Endothelial cell of umbilical vein (primary cell): ENCODE data around the gene NLRP5. TPM values are rescaled to one million over a fixed set of nuclear protein-coding genes. Genes with fewer than 3 reads are reported as not detected.

ENCODE experiments used
- BruUV-seq: library from RNA; stranded (reverse); fragments of 400-500 nt; replicated peaks from 2 replicates; lab custom pipeline; 2021; lab: Mats Ljungman, UMichigan
- CTCF ChIA-PET: fragments of 300-600, 350-600 bp; sonication (Branson Sonifier 250); formaldehyde crosslinking; loops from one replicate; lab custom pipeline; 2021; ENCODE audit warnings: antibody characterized with exemption, inconsistent platforms; lab: Charles Lee
- POLR2A ChIA-PET: fragments of 300-600, 350-600 bp; sonication (Branson Sonifier 250); formaldehyde crosslinking; loops from one replicate; lab custom pipeline; 2021; ENCODE audit warnings: antibody characterized with exemption, inconsistent platforms; lab: Charles Lee
- DNase-seq: peaks from one replicate; pipeline ENCODE4 v3.0.0-alpha.2; 2011; ENCODE audit warnings: low read depth, low spot score
- FAIRE-seq: peaks from 2 replicates; lab custom pipeline; 2011; peaks lifted over from hg19 to GRCh38; lab: Jason Lieb, UNC
- H2AFZ ChIP-seq: 2 replicates; pipeline ENCODE4 v1.6.0; 2012; ENCODE audit warnings: low read depth, low read length, control low read depth, inconsistent platforms
- H3K27ac ChIP-seq: 2 replicates; pipeline ENCODE4 v1.5.1; 2011; ENCODE audit warnings: low read depth, mild to moderate bottlenecking, control low read depth, low read length, moderate library complexity; ENCODE audit not compliant: insufficient read depth
- H3K27me3 ChIP-seq, 2 experiments: 2 replicates each; pipeline versions ENCODE4 v1.6.0 to v1.6.1; 2011; ENCODE audit warnings: low read length in 2 of 2, mixed read lengths in 1 of 2; ENCODE audit not compliant: control insufficient read depth in 2 of 2, insufficient read depth in 2 of 2
- H3K36me3 ChIP-seq, 2 experiments: 2 replicates in 1 of 2; 3 replicates in 1 of 2; pipeline ENCODE4 v1.5.1; 2011; ENCODE audit warnings: low read length in 2 of 2, mild to moderate bottlenecking in 1 of 2, moderate library complexity in 1 of 2; ENCODE audit not compliant: control insufficient read depth in 2 of 2, insufficient read depth in 2 of 2; ENCODE audit errors: extremely low read depth in 1 of 2
- H3K4me1 ChIP-seq: 3 replicates; pipeline ENCODE4 v1.5.1; 2011; ENCODE audit warnings: mild to moderate bottlenecking, low read length; ENCODE audit not compliant: control insufficient read depth, insufficient read depth; ENCODE audit errors: extremely low read depth
- H3K4me2 ChIP-seq: 2 replicates; pipeline ENCODE4 v1.6.1; 2011; ENCODE audit warnings: low read length, control low read depth, mixed read lengths; ENCODE audit not compliant: insufficient read depth
- H3K4me3 ChIP-seq, 3 experiments: fragments of 200-600 bp in 1 of 3; sonication (generic), shearing (Covaris generic) in 1 of 3; replicated peaks in 1 of 3; 2 replicates each; pipeline ENCODE4 v1.5.1; 2011 to 2016; ENCODE audit warnings: control low read depth in 3 of 3, low read length in 3 of 3, mild to moderate bottlenecking in 2 of 3, inconsistent platforms in 1 of 3, low read depth in 1 of 3, moderate library complexity in 1 of 3; ENCODE audit not compliant: insufficient read depth in 1 of 3
- H3K79me2 ChIP-seq: 2 replicates; pipeline ENCODE4 v1.6.0; 2012; ENCODE audit warnings: low read length, inconsistent platforms; ENCODE audit not compliant: control insufficient read depth, insufficient read depth
- H3K9ac ChIP-seq: replicated peaks from 2 replicates; pipeline ENCODE3; 2011; ENCODE audit warnings: low read length, control low read depth; ENCODE audit not compliant: insufficient read depth; ENCODE audit errors: extremely low read depth
- H3K9me1 ChIP-seq: replicated peaks from 3 replicates; pipeline ENCODE4 v1.6.0; 2011; ENCODE audit warnings: mild to moderate bottlenecking, low read length; ENCODE audit not compliant: control insufficient read depth, insufficient read depth; ENCODE audit errors: extremely low read depth
- H3K9me3 ChIP-seq: replicated peaks from 2 replicates; pipeline ENCODE4 v1.5.1; 2012; ENCODE audit warnings: low read length, inconsistent platforms; ENCODE audit not compliant: control insufficient read depth, insufficient read depth
- H4K20me1 ChIP-seq: replicated peaks from 2 replicates; pipeline ENCODE3; 2011; ENCODE audit warnings: mild to moderate bottlenecking, low read length; ENCODE audit not compliant: control insufficient read depth, insufficient read depth; ENCODE audit errors: extremely low read depth
- CTCF ChIP-seq, 2 donors: IDR thresholded peaks; 1 replicate in 1 of 2; 2 replicates in 1 of 2; pipeline ENCODE4 v1.5.1; 2011; ENCODE audit warnings: low read length in 2 of 2, mild to moderate bottlenecking in 2 of 2, moderate library complexity in 2 of 2, control low read depth in 1 of 2, inconsistent platforms in 1 of 2, low read depth in 1 of 2; ENCODE audit not compliant: insufficient read depth in 1 of 2; ENCODE audit errors: extremely low read depth in 1 of 2
- EZH2 ChIP-seq: IDR thresholded peaks from 2 replicates; pipeline ENCODE4 v1.6.1; 2012; ENCODE audit warnings: borderline replicate concordance, low read depth, mild to moderate bottlenecking, moderate library complexity, low read length, inconsistent platforms; ENCODE audit not compliant: severe bottlenecking
- FOS ChIP-seq: IDR thresholded peaks from 2 replicates; pipeline ENCODE4 v1.6.1; 2011; ENCODE audit warnings: mild to moderate bottlenecking, low read length, moderate library complexity, borderline replicate concordance; ENCODE audit not compliant: insufficient read depth
- GATA2 ChIP-seq: IDR thresholded peaks from 2 replicates; pipeline ENCODE4 v1.7.0; 2011; ENCODE audit warnings: low read depth, mild to moderate bottlenecking, moderate library complexity, mixed read lengths, low read length; ENCODE audit not compliant: insufficient read length, insufficient read depth
- JUN ChIP-seq: IDR thresholded peaks from 2 replicates; pipeline ENCODE4 v1.6.1; 2011; ENCODE audit warnings: borderline replicate concordance, low read depth; ENCODE audit not compliant: insufficient read length, insufficient read depth
- MAX ChIP-seq: IDR thresholded peaks from 2 replicates; pipeline ENCODE4 v1.6.1; 2011; ENCODE audit not compliant: insufficient read depth, insufficient read length
- MYC ChIP-seq: IDR thresholded peaks from one replicate; pipeline ENCODE4 v1.6.1; 2011; ENCODE audit warnings: mild to moderate bottlenecking, low read depth, low read length
- POLR2A ChIP-seq: IDR thresholded peaks from 2 replicates; pipeline ENCODE4 v1.6.1; 2012; ENCODE audit warnings: low read depth, mild to moderate bottlenecking, control low read depth, low read length
- POLR2AphosphoS5 ChIP-seq: IDR thresholded peaks from 2 replicates; pipeline ENCODE4 v1.6.1; 2012; ENCODE audit warnings: low read depth, mild to moderate bottlenecking, control low read depth, low read length, moderate library complexity; ENCODE audit not compliant: insufficient read depth
- dilution Hi-C: fragments of 300-500 bp; cut with MboI; formaldehyde crosslinking; loops from one replicate; pipeline ENCODE4 v1.15.0; 2019; ENCODE audit warnings: low sequenced_read_pairs; ENCODE audit not compliant: extremely low pct_ligation_motif_present
- intact Hi-C: fragments of 100-400 bp; cut with micrococcal nuclease; formaldehyde crosslinking; loops from one replicate; pipeline ENCODE4 v1.10.0; 2022
- polyA plus RNA-seq, 4 experiments: library from polyadenylated mRNA; depleted of rRNA in 3 of 4; stranded (reverse) in 3 of 4; unstranded in 1 of 4; fragments of >200 nt; gene quantifications; 2 replicates each; pipeline versions ENCODE4 v1.2.1 to v1.2.3, GENCODE V29; 2011 to 2012; ENCODE audit warnings: missing spikeins in 1 of 4
- total RNA-seq: library from RNA; stranded (reverse); gene quantifications from 2 replicates; pipeline ENCODE4 v1.2.3, GENCODE V29; 2021

NLRP5 gene
- total and polyA plus RNA-seq, 2 donors (not counting 3 experiments of a cell fraction or from before 2014, with no cell fraction given), result not detected

GRCh38 chr19:56094449-56094848, 107.9 kb downstream of the NLRP5 start:
- DNase-seq (no peak), FAIRE-seq (no peak)
- H3K9ac ChIP-seq, result no peak overlapping the region
- no TSS peak for BruUV-seq
- H3K9me3 ChIP-seq, result no peaks in the 10 kb centered on the region
- TF ChIP-seq MAX, result no peak
- TF ChIP-seq POLR2AphosphoS5, result no peak
- TF ChIP-seq GATA2, result no peak
- TF ChIP-seq MYC, result no peak
- TF ChIP-seq FOS, result no peak
- no peak for TF ChIP-seq CTCF (IDR thresholded peaks at IDR 0.05; ENCODE audit: extremely low read depth in 1 of 2, insufficient read depth in 1 of 2, low read depth in 1 of 2, low read length in 2 of 2)
- TF ChIP-seq POLR2A, result no peak
- TF ChIP-seq JUN, result no peak
- TF ChIP-seq EZH2, result no peak
- POLR2A ChIA-PET, result no interaction called here
- H2AFZ ChIP-seq, result no peak overlapping the region
- no peak overlapping the region for H3K4me3 ChIP-seq
- H3K9me1 ChIP-seq, result no peaks in the 10 kb centered on the region
- no peak overlapping the region for H3K4me2 ChIP-seq
- peaks cover 0 to 8% of the 10 kb centered on the region in 2 experiments for H3K36me3 ChIP-seq
- no peaks in the 10 kb centered on the region for H3K4me1 ChIP-seq
- dilution Hi-C loops (no loop called here), intact Hi-C loops (no loop called here)
- CTCF ChIA-PET, result no interaction called here
- no peak overlapping the region for H3K27ac ChIP-seq
- H3K79me2 ChIP-seq, result peaks cover 24% of the 10 kb centered on the region
- no peaks in the 10 kb centered on the region for H3K27me3 ChIP-seq
- no peaks in the 10 kb centered on the region for H4K20me1 ChIP-seq
